Adipose tissue (tissue), 3 donors: ENCODE measurements around the gene ATP5MC3. TPM values are rescaled to one million over a fixed set of nuclear protein-coding genes. Genes with fewer than 3 reads are reported as not detected.

ENCODE experiments used
- H3K27ac ChIP-seq: one replicate; pipeline ENCODE4 v1.5.1; 2013; ENCODE audit warnings: low read depth, low read length
- WGBS, 3 donors: extraction: QIAGEN DNeasy Blood & Tissue Kit; methylation state at CpG; one replicate each; pipeline ENCODE4 v1.1.7; 2013; 5-methylcytosine and 5-hydroxymethylcytosine counted together
- polyA plus RNA-seq, 3 donors: library from polyadenylated mRNA; stranded (reverse); fragments of 200-250 nt; gene quantifications; one replicate each; pipeline ENCODE4 v1.2.3, GENCODE V29; 2013
- donor health status: healthy with polysubstance abuse.
- donor health status: Bipolar disorder and iron deficiency.
- donor health status: healthy.

ATP5MC3 gene
- polyA plus RNA-seq, 3 donors, result 157 to 503 (median 235) TPM

GRCh38 chr2:175170659-175171304 is 10.7 kb downstream of the ATP5MC3 start:
- 81 to 100% (median 90%) methylated on average over 2 to 3 of the region's 3 CpGs for WGBS, 3 donors
- H3K27ac ChIP-seq, result no peak overlapping the region

- WGBS, 3 donors, result 44 to 57% (median 54%) methylated on average over 3 of the region's 3 CpGs
- H3K27ac ChIP-seq, result no peak overlapping the region
Observed at GRCh38 chr2:175169191-175169590, 12.3 kb downstream of the ATP5MC3 start.

GRCh38 chr2:175168564-175168945 is 13.0 kb downstream of the ATP5MC3 start:
- peak overlapping the region; percentile 26 for H3K27ac ChIP-seq
- 0 to 1% (median 0%) methylated on average over 11 of the region's 11 CpGs for WGBS, 3 donors

- H3K27ac ChIP-seq, result peak within 1 kb of the TSS; percentile 68
- WGBS, 3 donors, result 1% methylated on average over 56 of the region's 56 CpGs
Observed at GRCh38 chr2:175167792-175168563, 13.5 kb downstream of the ATP5MC3 start, which contains the start of gene ATF2. ATF2 (minus strand) TSS chr2:175168203; CDS start chr2:175136443, 31,760 bp downstream.

- peak overlapping the region; percentile 68 for H3K27ac ChIP-seq
- WGBS, 3 donors, result 0% methylated on average over 30 to 32 of the region's 32 CpGs
Observed at GRCh38 chr2:175167076-175167791, 14.3 kb downstream of the ATP5MC3 start.

- no peak overlapping the region for H3K27ac ChIP-seq
- 42 to 53% (median 46%) methylated on average over 9 of the region's 9 CpGs for WGBS, 3 donors
Observed at GRCh38 chr2:175166216-175166824, 15.2 kb downstream of the ATP5MC3 start.

GRCh38 chr2:175164235-175164634 is 17.3 kb downstream of the ATP5MC3 start:
- no peak overlapping the region for H3K27ac ChIP-seq
- WGBS, 3 donors, result 94 to 97% (median 96%) methylated on average over 8 of the region's 8 CpGs

GRCh38 chr2:175158894-175159293 is 22.6 kb downstream of the ATP5MC3 start:
- H3K27ac ChIP-seq, result no peak overlapping the region
- WGBS, 3 donors, result 86 to 96% (median 95%) methylated on average over 4 of the region's 4 CpGs

- H3K27ac ChIP-seq, result no peak overlapping the region
- 69 to 80% (median 72%) methylated on average over 5 of the region's 5 CpGs for WGBS, 3 donors
Observed at GRCh38 chr2:175156534-175156933, 25.0 kb downstream of the ATP5MC3 start.

- no peak overlapping the region for H3K27ac ChIP-seq
Observed at GRCh38 chr2:175154661-175155082, 26.8 kb downstream of the ATP5MC3 start.

- H3K27ac ChIP-seq, result no peak overlapping the region
Observed at GRCh38 chr2:175152242-175152641, 29.3 kb downstream of the ATP5MC3 start.

GRCh38 chr2:175151791-175152190 is 29.7 kb downstream of the ATP5MC3 start:
- WGBS, 3 donors, result 87 to 95% (median 90%) methylated on average over 1 of the region's 1 CpG
- H3K27ac ChIP-seq, result no peak overlapping the region

More at GRCh38 chr2:175152242-175152641, 29.3 kb downstream of the ATP5MC3 start:
- 36 to 91% (median 82%) methylated on average over 2 of the region's 2 CpGs for WGBS, 3 donors

GRCh38 chr2:175147186-175147585 is 34.3 kb downstream of the ATP5MC3 start:
- WGBS, 3 donors, result 67 to 84% (median 70%) methylated on average over 4 of the region's 4 CpGs
- H3K27ac ChIP-seq, result no peak overlapping the region

GRCh38 chr2:175143678-175144077 is 37.8 kb downstream of the ATP5MC3 start:
- 93 to 98% (median 98%) methylated on average over 2 of the region's 2 CpGs for WGBS, 3 donors
- no peak overlapping the region for H3K27ac ChIP-seq

- no peak overlapping the region for H3K27ac ChIP-seq
- 96 to 98% (median 97%) methylated on average over 1 of the region's 1 CpG for WGBS, 3 donors
Observed at GRCh38 chr2:175143191-175143590, 38.3 kb downstream of the ATP5MC3 start.

- no peak overlapping the region for H3K27ac ChIP-seq
- 67 to 76% (median 75%) methylated on average over 2 of the region's 2 CpGs for WGBS, 3 donors
Observed at GRCh38 chr2:175140332-175140731, 41.2 kb downstream of the ATP5MC3 start.

- WGBS, 3 donors, result 87 to 95% (median 91%) methylated on average over 2 of the region's 2 CpGs
- H3K27ac ChIP-seq, result no peak overlapping the region
Observed at GRCh38 chr2:175137793-175138192, 43.7 kb downstream of the ATP5MC3 start.

- no peak overlapping the region for H3K27ac ChIP-seq
Observed at GRCh38 chr2:175136334-175137215, 44.9 kb downstream of the ATP5MC3 start.
